ENCODE data around the gene ANG. TPM values are rescaled to one million over a fixed set of nuclear protein-coding genes. Genes with fewer than 3 reads are reported as not detected.

Gene ANG
- total RNA-seq, 6 donors from 2014 or later: 16.8 to 47.4 (median 29.5) TPM

GRCh38 chr14:20687362-20688166 lies 1.0 kb upstream of the ANG start:
- Histone ChIP-seq H3K4me3 (no peak overlapping the region), H3K9me3 (no peaks in the 10 kb centered on the region), H3K4me1 (peaks cover 17 to 34% (median 27%) of the 10 kb centered on the region in 4 donors), H3K27me3 (no peaks in the 10 kb centered on the region), H3K27ac (no peak overlapping the region), H3K36me3 (no peaks in the 10 kb centered on the region)
- 66 to 80% methylated on average over 5 of the region's 5 CpGs for WGBS, 2 donors
- DNase-seq (no peak), ATAC-seq (ENCODE audit: low FRiP score in 2 of 2) (no peak)
- TF ChIP-seq POLR2AphosphoS5 (IDR thresholded peaks at IDR 0.05) (no peak), EP300 (IDR thresholded peaks at IDR 0.05) (no peak), POLR2A (IDR thresholded peaks at IDR 0.05) (no peak), CTCF (IDR thresholded peaks at IDR 0.05) (no peak)

GRCh38 chr14:20690848-20691640 lies 2.5 kb downstream of the ANG start:
- no peak overlapping the region for H3K27ac ChIP-seq
- H3K36me3 ChIP-seq: peaks cover 0 to 20% (median 0%) of the 10 kb centered on the region in 4 donors
- 26 to 27% methylated on average over 9 of the region's 9 CpGs for WGBS, 2 donors
- peaks cover 10 to 21% (median 14%) of the 10 kb centered on the region in 4 donors for H3K4me1 ChIP-seq
- no peak overlapping the region for H3K4me3 ChIP-seq
- DNase-seq (no peak), ATAC-seq (ENCODE audit: low FRiP score in 2 of 2) (peak; percentile 87 to 94)
- TF ChIP-seq POLR2AphosphoS5 (IDR thresholded peaks at IDR 0.05): no peak
- TF ChIP-seq CTCF (IDR thresholded peaks at IDR 0.05): peak; percentile 80 to 91 (median 86)
- no peak for TF ChIP-seq POLR2A (IDR thresholded peaks at IDR 0.05)
- TF ChIP-seq EP300 (IDR thresholded peaks at IDR 0.05): no peak
- no peaks in the 10 kb centered on the region for H3K27me3 ChIP-seq
- H3K9me3 ChIP-seq: no peaks in the 10 kb centered on the region

DNA sequence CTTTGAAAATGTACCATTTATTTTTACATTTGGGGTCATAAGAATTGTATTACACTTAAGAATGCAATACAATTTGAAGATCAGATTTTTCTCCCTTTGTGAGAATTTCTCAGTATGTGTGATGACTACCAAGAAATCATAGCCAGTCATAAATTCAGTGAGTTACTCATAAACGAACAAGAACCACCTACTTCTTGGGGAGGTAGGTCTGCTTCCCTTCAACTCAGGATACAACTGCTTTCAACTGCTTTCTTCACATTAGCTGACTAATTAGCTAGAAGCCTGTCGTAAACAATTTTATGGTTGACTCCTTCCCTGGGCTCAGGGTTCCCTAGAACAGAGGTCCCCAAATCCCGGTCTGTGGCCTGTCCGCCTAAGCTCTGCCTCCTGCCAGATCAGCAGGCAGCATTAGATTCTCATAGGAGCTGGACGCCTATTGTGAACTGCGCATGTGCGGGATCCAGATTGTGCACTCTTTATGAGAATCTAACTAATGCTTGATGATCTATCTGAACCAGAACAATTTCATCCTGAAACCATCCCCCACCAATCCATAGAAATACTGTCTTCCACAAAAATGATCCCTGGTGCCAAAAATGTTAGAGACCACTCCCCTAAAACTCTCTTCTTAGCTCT lies 3.7 kb downstream of the ANG start:
- ATAC-seq (ENCODE audit: low FRiP score in 2 of 2) (no peak), DNase-seq (no peak)
- H3K9me3 ChIP-seq: no peaks in the 10 kb centered on the region
- H3K27ac ChIP-seq: no peak overlapping the region
- peaks cover 0 to 20% (median 0%) of the 10 kb centered on the region in 4 donors for H3K36me3 ChIP-seq
- TF ChIP-seq CTCF (IDR thresholded peaks at IDR 0.05) (no peak), EP300 (IDR thresholded peaks at IDR 0.05) (no peak), POLR2AphosphoS5 (IDR thresholded peaks at IDR 0.05) (no peak), POLR2A (IDR thresholded peaks at IDR 0.05) (no peak)
- no peak overlapping the region for H3K4me3 ChIP-seq
- H3K27me3 ChIP-seq: no peaks in the 10 kb centered on the region
- peaks cover under 1 to 9% (median 6%) of the 10 kb centered on the region in 4 donors for H3K4me1 ChIP-seq
- WGBS, 2 donors: 90 to 91% methylated on average over 7 of the region's 7 CpGs

GRCh38 chr14:20696764-20697163 lies 8.2 kb downstream of the ANG start:
- H3K4me1 ChIP-seq: peaks cover 6 to 15% (median 8%) of the 10 kb centered on the region in 4 donors
- no peaks in the 10 kb centered on the region for H3K9me3 ChIP-seq
- DNase-seq (no peak), ATAC-seq (ENCODE audit: low FRiP score in 2 of 2) (no peak)
- H3K27me3 ChIP-seq: no peaks in the 10 kb centered on the region
- H3K4me3 ChIP-seq: no peak overlapping the region
- TF ChIP-seq CTCF (IDR thresholded peaks at IDR 0.05): no peak
- no peak for TF ChIP-seq POLR2AphosphoS5 (IDR thresholded peaks at IDR 0.05)
- no peak for TF ChIP-seq EP300 (IDR thresholded peaks at IDR 0.05)
- no peak for TF ChIP-seq POLR2A (IDR thresholded peaks at IDR 0.05)
- peaks cover 0 to 29% (median 0%) of the 10 kb centered on the region in 4 donors for H3K36me3 ChIP-seq
- WGBS, 2 donors: 84 to 85% methylated on average over 5 of the region's 5 CpGs
- H3K27ac ChIP-seq: no peak overlapping the region
